ENCODE data around the gene ASGR2.

Gene ASGR2

DNA sequence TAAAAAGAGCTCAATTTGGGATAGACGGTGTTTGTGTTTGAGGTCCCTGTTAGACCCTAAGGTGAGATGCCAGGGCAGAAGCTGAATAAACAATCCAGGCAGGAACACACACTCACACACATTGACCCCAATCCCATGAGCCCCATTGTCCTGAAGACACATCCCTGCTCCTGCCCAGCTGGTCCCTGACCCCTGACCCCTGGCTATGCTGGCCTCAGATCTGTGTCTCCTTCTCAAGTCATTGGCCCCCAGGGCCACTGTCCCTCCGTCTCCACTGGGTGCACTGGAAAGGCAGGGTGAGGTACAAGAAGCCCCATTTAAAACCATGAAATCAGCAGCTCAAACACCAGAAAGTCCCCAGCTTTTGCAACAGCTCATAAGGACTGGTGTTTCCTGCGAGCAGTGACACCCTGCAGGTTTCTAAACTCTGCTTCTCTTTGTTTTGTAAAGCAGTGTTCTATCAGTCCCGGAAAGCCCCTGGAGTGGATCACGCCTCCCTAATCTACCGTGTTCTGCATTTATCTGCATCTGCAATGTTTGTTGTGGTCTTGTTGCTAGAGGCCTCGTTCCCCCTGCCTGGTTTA lies 18.0 kb upstream of the ASGR2 start:
- TF ChIP-seq GABPA (IDR thresholded peaks at IDR 0.05; ENCODE audit: low read depth) = no peak
- no peak for TF ChIP-seq SPI1 (IDR thresholded peaks at IDR 0.05; ENCODE audit: borderline replicate concordance, low read depth)
- TF ChIP-seq, protein P1, sequence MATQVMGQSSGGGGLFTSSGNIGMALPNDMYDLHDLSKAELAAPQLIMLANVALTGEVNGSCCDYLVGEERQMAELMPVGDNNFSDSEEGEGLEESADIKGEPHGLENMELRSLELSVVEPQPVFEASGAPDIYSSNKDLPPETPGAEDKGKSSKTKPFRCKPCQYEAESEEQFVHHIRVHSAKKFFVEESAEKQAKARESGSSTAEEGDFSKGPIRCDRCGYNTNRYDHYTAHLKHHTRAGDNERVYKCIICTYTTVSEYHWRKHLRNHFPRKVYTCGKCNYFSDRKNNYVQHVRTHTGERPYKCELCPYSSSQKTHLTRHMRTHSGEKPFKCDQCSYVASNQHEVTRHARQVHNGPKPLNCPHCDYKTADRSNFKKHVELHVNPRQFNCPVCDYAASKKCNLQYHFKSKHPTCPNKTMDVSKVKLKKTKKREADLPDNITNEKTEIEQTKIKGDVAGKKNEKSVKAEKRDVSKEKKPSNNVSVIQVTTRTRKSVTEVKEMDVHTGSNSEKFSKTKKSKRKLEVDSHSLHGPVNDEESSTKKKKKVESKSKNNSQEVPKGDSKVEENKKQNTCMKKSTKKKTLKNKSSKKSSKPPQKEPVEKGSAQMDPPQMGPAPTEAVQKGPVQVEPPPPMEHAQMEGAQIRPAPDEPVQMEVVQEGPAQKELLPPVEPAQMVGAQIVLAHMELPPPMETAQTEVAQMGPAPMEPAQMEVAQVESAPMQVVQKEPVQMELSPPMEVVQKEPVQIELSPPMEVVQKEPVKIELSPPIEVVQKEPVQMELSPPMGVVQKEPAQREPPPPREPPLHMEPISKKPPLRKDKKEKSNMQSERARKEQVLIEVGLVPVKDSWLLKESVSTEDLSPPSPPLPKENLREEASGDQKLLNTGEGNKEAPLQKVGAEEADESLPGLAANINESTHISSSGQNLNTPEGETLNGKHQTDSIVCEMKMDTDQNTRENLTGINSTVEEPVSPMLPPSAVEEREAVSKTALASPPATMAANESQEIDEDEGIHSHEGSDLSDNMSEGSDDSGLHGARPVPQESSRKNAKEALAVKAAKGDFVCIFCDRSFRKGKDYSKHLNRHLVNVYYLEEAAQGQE (IDR thresholded peaks at IDR 0.05; ENCODE audit: insufficient replicate concordance, low read depth) = no peak
- TF ChIP-seq POLR2AphosphoS5 (IDR thresholded peaks at IDR 0.05; ENCODE audit: low read depth) = no peak
- TF ChIP-seq, protein P2, sequence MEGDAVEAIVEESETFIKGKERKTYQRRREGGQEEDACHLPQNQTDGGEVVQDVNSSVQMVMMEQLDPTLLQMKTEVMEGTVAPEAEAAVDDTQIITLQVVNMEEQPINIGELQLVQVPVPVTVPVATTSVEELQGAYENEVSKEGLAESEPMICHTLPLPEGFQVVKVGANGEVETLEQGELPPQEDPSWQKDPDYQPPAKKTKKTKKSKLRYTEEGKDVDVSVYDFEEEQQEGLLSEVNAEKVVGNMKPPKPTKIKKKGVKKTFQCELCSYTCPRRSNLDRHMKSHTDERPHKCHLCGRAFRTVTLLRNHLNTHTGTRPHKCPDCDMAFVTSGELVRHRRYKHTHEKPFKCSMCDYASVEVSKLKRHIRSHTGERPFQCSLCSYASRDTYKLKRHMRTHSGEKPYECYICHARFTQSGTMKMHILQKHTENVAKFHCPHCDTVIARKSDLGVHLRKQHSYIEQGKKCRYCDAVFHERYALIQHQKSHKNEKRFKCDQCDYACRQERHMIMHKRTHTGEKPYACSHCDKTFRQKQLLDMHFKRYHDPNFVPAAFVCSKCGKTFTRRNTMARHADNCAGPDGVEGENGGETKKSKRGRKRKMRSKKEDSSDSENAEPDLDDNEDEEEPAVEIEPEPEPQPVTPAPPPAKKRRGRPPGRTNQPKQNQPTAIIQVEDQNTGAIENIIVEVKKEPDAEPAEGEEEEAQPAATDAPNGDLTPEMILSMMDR (IDR thresholded peaks at IDR 0.05; ENCODE audit: insufficient read depth, low read length) = no peak
- DNase-seq (ENCODE audit: low read depth in 1 of 2, low spot score in 1 of 2) = peak in 1 of 2 experiments; percentile 65
- Histone ChIP-seq H3K27me3 (ENCODE audit: insufficient read depth, poor library complexity, severe bottlenecking) (no peaks in the 10 kb centered on the region), H3K27ac (replicated peaks) (peak overlapping the region; percentile 68), H3K4me3 (replicated peaks; ENCODE audit: insufficient read depth, low read length) (no peak overlapping the region)

DNA sequence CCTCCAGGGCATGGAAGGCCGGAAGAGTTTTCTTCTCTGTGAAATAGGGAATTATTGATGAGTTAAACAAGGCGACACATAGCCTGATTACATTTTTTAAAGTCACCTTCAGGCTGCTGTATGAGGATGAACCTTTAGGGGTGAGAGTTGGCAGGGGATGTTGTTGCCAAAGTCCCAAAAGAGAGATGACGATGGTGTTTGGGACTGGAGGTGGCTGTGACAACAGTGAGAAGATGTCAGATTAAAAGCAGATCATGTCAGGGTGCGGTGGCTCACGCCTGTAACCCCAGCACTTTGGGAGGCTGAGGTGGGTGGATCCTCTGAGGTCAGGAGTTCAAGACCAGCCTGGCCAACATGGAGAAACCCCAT lies 16.8 kb upstream of the ASGR2 start:
- Histone ChIP-seq H3K27ac (replicated peaks) (no peak overlapping the region), H3K27me3 (ENCODE audit: insufficient read depth, poor library complexity, severe bottlenecking) (no peaks in the 10 kb centered on the region), H3K4me3 (replicated peaks; ENCODE audit: insufficient read depth, low read length) (no peak overlapping the region)
- TF ChIP-seq GABPA (IDR thresholded peaks at IDR 0.05; ENCODE audit: low read depth) = no peak
- TF ChIP-seq POLR2AphosphoS5 (IDR thresholded peaks at IDR 0.05; ENCODE audit: low read depth) = no peak
- TF ChIP-seq SPI1 (IDR thresholded peaks at IDR 0.05; ENCODE audit: borderline replicate concordance, low read depth) = no peak
- TF ChIP-seq, protein P2 (IDR thresholded peaks at IDR 0.05; ENCODE audit: insufficient read depth, low read length) = no peak
- TF ChIP-seq, protein P1 (IDR thresholded peaks at IDR 0.05; ENCODE audit: insufficient replicate concordance, low read depth) = no peak
- no peak for DNase-seq (ENCODE audit: low read depth in 1 of 2, low spot score in 1 of 2)

DNA sequence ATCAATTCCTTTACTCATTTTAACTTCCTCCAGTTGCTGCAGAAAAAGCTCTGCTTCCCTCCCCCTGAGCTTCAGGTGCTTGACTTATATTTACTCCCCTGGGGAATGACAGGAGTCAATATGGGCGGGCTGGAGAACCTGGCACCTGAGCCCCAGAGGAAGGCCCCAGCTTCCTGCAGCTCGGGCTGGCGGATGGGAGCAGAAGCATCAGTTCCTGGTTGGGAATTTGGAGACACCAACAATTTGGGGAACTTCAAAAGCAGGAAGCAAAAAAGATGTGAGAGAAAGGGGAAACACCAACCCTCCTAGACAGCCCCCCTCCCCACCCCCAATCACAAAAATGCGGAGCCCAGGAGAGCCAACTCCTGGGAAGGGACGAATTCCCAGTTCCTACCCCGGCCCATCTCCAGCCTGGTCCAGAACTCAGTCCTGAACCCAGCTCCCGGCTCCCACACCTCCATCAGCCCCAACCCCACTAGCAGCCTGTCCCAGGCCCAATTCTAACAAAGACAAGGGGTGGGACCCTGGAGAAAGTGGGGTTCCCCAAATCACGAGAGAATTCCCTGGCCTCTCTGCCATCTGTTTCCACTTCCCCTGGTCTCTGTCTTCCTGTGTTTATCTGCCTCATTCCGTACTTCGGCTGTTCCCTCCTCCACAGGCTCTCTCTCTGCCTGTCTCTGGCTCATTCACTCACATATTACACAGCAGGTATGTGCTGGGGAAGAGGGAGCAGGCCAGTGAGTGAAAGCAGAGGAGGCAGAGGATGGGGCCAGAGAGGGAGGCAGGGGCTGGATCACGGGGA lies 16.2 kb upstream of the ASGR2 start:
- Histone ChIP-seq H3K27ac (replicated peaks) (no peak overlapping the region), H3K27me3 (ENCODE audit: insufficient read depth, poor library complexity, severe bottlenecking) (no peaks in the 10 kb centered on the region), H3K4me3 (replicated peaks; ENCODE audit: insufficient read depth, low read length) (no peak overlapping the region)
- no peak for DNase-seq (ENCODE audit: low read depth in 1 of 2, low spot score in 1 of 2)
- TF ChIP-seq, protein P2 (IDR thresholded peaks at IDR 0.05; ENCODE audit: insufficient read depth, low read length) = no peak
- TF ChIP-seq GABPA (IDR thresholded peaks at IDR 0.05; ENCODE audit: low read depth) (no peak), SPI1 (IDR thresholded peaks at IDR 0.05; ENCODE audit: borderline replicate concordance, low read depth) (no peak), POLR2AphosphoS5 (IDR thresholded peaks at IDR 0.05; ENCODE audit: low read depth) (no peak)
- TF ChIP-seq, protein P1 (IDR thresholded peaks at IDR 0.05; ENCODE audit: insufficient replicate concordance, low read depth) = no peak

All from HL-60 (cell line).